D341Med (cell line): Measurements from ENCODE around the gene C2orf15.
"Not testable (repeated sequence)": the region's sequence is repeated elsewhere in the genome, so short reads cannot be mapped to it uniquely, and the experiment has no call there.

Experiments used
- DNase-seq: peaks from one replicate; pipeline ENCODE4 v3.0.0; 2012; ENCODE audit warnings: low spot score

C2orf15 gene

GRCh38 chr2:99141110-99142108 is at the start of gene C2orf15:
TSS of gene C2orf15 (plus strand) at chr2:99141707. CDS start at chr2:99150559, 8,852 bp downstream.
- DNase-seq, result peak; percentile 90

- no peak for DNase-seq
These were observed 44.8 kb upstream of the C2orf15 start for GRCh38 chr2:99096728-99097127.

- DNase-seq, result no peak
These were observed 39.8 kb upstream of the C2orf15 start for GRCh38 chr2:99101697-99102096.

- DNase-seq, result no peak
These were observed 37.5 kb upstream of the C2orf15 start for GRCh38 chr2:99104006-99104405.

GRCh38 chr2:99106913-99107312 is 34.6 kb upstream of the C2orf15 start:
- no peak for DNase-seq

GRCh38 chr2:99111236-99111635 is 30.3 kb upstream of the C2orf15 start:
- DNase-seq, result no peak

GRCh38 chr2:99111945-99112344 is 29.6 kb upstream of the C2orf15 start:
- no peak for DNase-seq

- no peak for DNase-seq
These were observed 28.9 kb upstream of the C2orf15 start for GRCh38 chr2:99112617-99113016.

- no peak for DNase-seq
These were observed 13.5 kb upstream of the C2orf15 start for GRCh38 chr2:99127981-99128380.

- DNase-seq, result not testable (repeated sequence)
These were observed 6.4 kb upstream of the C2orf15 start for GRCh38 chr2:99135044-99135556.

GRCh38 chr2:99139003-99139402 is 2.5 kb upstream of the C2orf15 start:
- no peak for DNase-seq

- DNase-seq, result no peak
These were observed 1.2 kb upstream of the C2orf15 start for GRCh38 chr2:99140056-99140859.

GRCh38 chr2:99140860-99141109 is 722 bp upstream of the C2orf15 start:
- DNase-seq, result no peak

GRCh38 chr2:99150706-99151105 is 9.2 kb downstream of the C2orf15 start:
- no peak for DNase-seq

- DNase-seq, result no peak
These were observed 10.8 kb downstream of the C2orf15 start for GRCh38 chr2:99152199-99152895.

GRCh38 chr2:99153921-99154604 is 12.6 kb downstream of the C2orf15 start:
- DNase-seq, result peak; percentile 16

- DNase-seq, result peak; percentile 95
These were observed 13.4 kb downstream of the C2orf15 start, which contains the start of the genes LIPT1 and TSGA10 for GRCh38 chr2:99154643-99155536. TSS of gene LIPT1 (plus strand) at chr2:99154967. CDS start at chr2:99161958, 6,991 bp downstream. TSS of gene TSGA10 (minus strand) at chr2:99154942. CDS start at chr2:99109439, 45,503 bp downstream.

GRCh38 chr2:99156891-99157290 is 15.4 kb downstream of the C2orf15 start:
- DNase-seq, result no peak

GRCh38 chr2:99158599-99158998 is 17.1 kb downstream of the C2orf15 start:
- DNase-seq, result no peak

GRCh38 chr2:99159594-99159993 is 18.1 kb downstream of the C2orf15 start:
- no peak for DNase-seq
